H1 (cell line): ENCODE results near the gene ALS2CL. TPM values are rescaled to one million over a fixed set of nuclear protein-coding genes. Genes with fewer than 3 reads are reported as not detected.

ENCODE experiments used
- CTCF ChIA-PET: fragments of 300-600 bp; sonication (Branson Sonifier 250); formaldehyde crosslinking; loops from one replicate; lab custom pipeline; 2021; ENCODE audit not compliant: partially characterized antibody; lab: Charles Lee
- POLR2A ChIA-PET: fragments of 300-600 bp; sonication (Branson Sonifier 250); formaldehyde crosslinking; loops from one replicate; lab custom pipeline; 2021; ENCODE audit warnings: inconsistent platforms; ENCODE audit not compliant: partially characterized antibody; lab: Charles Lee
- DNase-seq, 2 experiments: peaks; one replicate each; pipeline versions ENCODE4 v3.0.0 to v3.0.0-alpha.2; 2010 to 2022; ENCODE audit warnings: low spot score in 2 of 2, low read depth in 1 of 2, mixed read lengths in 1 of 2
- FAIRE-seq: peaks from 2 replicates; lab custom pipeline; 2011; peaks lifted over from hg19 to GRCh38; lab: Jason Lieb, UNC
- H2AFZ ChIP-seq: 2 replicates; pipeline ENCODE4 v1.8.1; 2012; ENCODE audit warnings: low read length, inconsistent platforms
- H2AK5ac ChIP-seq: 2 replicates; pipeline ENCODE4 v1.6.1; 2013; ENCODE audit warnings: low read depth, low read length
- H2BK120ac ChIP-seq: replicated peaks from 2 replicates; pipeline ENCODE3; 2013; ENCODE audit warnings: low read depth, low read length, inconsistent platforms
- H2BK12ac ChIP-seq: 2 replicates; pipeline ENCODE4 v1.6.1; 2013; ENCODE audit warnings: low read depth, low read length
- H2BK15ac ChIP-seq: 2 replicates; pipeline ENCODE4 v1.6.1; 2013; ENCODE audit warnings: low read length
- H2BK20ac ChIP-seq: 2 replicates; pipeline ENCODE4 v1.6.1; 2013; ENCODE audit warnings: low read length
- H2BK5ac ChIP-seq: 2 replicates; pipeline ENCODE4 v1.6.1; 2013; ENCODE audit warnings: low read depth, low read length
- H3K14ac ChIP-seq: 2 replicates; pipeline ENCODE4 v1.6.1; 2013; ENCODE audit warnings: inconsistent platforms; ENCODE audit not compliant: insufficient read length
- H3K18ac ChIP-seq: 2 replicates; pipeline ENCODE4 v1.6.1; 2013; ENCODE audit warnings: low read length; ENCODE audit errors: extremely low read depth
- H3K23ac ChIP-seq: 2 replicates; pipeline ENCODE4 v1.6.1; 2013; ENCODE audit warnings: inconsistent platforms; ENCODE audit not compliant: insufficient read length
- H3K23me2 ChIP-seq: 2 replicates; pipeline ENCODE4 v1.6.1; 2013; ENCODE audit warnings: low read depth, low read length
- H3K27ac ChIP-seq: 2 replicates; pipeline ENCODE4 v1.6.1; 2011; ENCODE audit warnings: low read depth, low read length, inconsistent platforms
- H3K27me3 ChIP-seq, 4 experiments: replicated peaks in 1 of 4; 1 replicate in 1 of 4; 2 replicates in 3 of 4; pipeline versions ENCODE4 v1.6.1 to v1.8.1; 2011 to 2013; ENCODE audit warnings: low read length in 3 of 4, mild to moderate bottlenecking in 3 of 4, inconsistent platforms in 2 of 4, mixed read lengths in 2 of 4, moderate library complexity in 1 of 4; ENCODE audit not compliant: control insufficient read depth in 3 of 4, insufficient read depth in 3 of 4; ENCODE audit errors: extremely low read depth in 1 of 4
- H3K36me3 ChIP-seq, 4 experiments: 2 replicates each; pipeline versions ENCODE4 v1.6.1 to v1.8.1; 2011 to 2013; ENCODE audit warnings: mild to moderate bottlenecking in 4 of 4, low read length in 3 of 4, moderate library complexity in 2 of 4, control low read depth in 1 of 4, inconsistent platforms in 1 of 4; ENCODE audit not compliant: insufficient read depth in 4 of 4, control insufficient read depth in 2 of 4
- H3K4ac ChIP-seq: replicated peaks from 2 replicates; pipeline ENCODE3; 2013; ENCODE audit warnings: low read length, low read depth, mixed read lengths, inconsistent platforms; ENCODE audit not compliant: insufficient read length
- H3K4me1 ChIP-seq, 4 experiments: replicated peaks in 1 of 4; 1 replicate in 1 of 4; 2 replicates in 3 of 4; pipeline versions ENCODE4 v1.6.1 to v1.8.1; 2011 to 2013; ENCODE audit warnings: low read length in 3 of 4, inconsistent platforms in 2 of 4, mixed read lengths in 1 of 4; ENCODE audit not compliant: insufficient read depth in 4 of 4, control insufficient read depth in 3 of 4
- H3K4me2 ChIP-seq, 2 experiments: 2 replicates each; pipeline versions ENCODE4 v1.6.1 to v1.8.1; 2011 to 2013; ENCODE audit warnings: low read depth in 2 of 2, low read length in 2 of 2, control low read depth in 1 of 2, inconsistent platforms in 1 of 2, mild to moderate bottlenecking in 1 of 2; ENCODE audit not compliant: insufficient read depth in 1 of 2
- H3K4me3 ChIP-seq, 4 experiments: fragments of 200-600, 300-600 bp in 1 of 4; sonication (generic), shearing (Covaris generic), sonication (Bioruptor Twin) in 1 of 4; 2 replicates each; pipeline versions ENCODE4 v1.5.1 to v1.8.1; 2011 to 2016; ENCODE audit warnings: low read length in 4 of 4, low read depth in 3 of 4, control low read depth in 2 of 4, inconsistent platforms in 2 of 4, mild to moderate bottlenecking in 2 of 4, mixed read lengths in 1 of 4, moderate library complexity in 1 of 4; ENCODE audit not compliant: insufficient read depth in 2 of 4; ENCODE audit errors: extremely low read depth in 1 of 4
- H3K56ac ChIP-seq: replicated peaks from 2 replicates; pipeline ENCODE3; 2013; ENCODE audit warnings: low read depth, mild to moderate bottlenecking, mixed read lengths, low read length, inconsistent platforms; ENCODE audit not compliant: insufficient read length
- H3K79me1 ChIP-seq: 2 replicates; pipeline ENCODE4 v1.6.1; 2013; ENCODE audit warnings: low read depth, low read length, control low read depth
- H3K79me2 ChIP-seq, 2 experiments: 2 replicates each; pipeline versions ENCODE4 v1.6.1 to v1.8.1; 2012 to 2013; ENCODE audit warnings: low read length in 2 of 2, mild to moderate bottlenecking in 2 of 2, inconsistent platforms in 1 of 2; ENCODE audit not compliant: insufficient read depth in 2 of 2, control insufficient read depth in 1 of 2
- H3K9ac ChIP-seq, 4 experiments: replicated peaks in 1 of 4; 1 replicate in 1 of 4; 2 replicates in 3 of 4; pipeline versions ENCODE4 v1.6.1 to v1.8.1; 2011 to 2013; ENCODE audit warnings: low read depth in 3 of 4, low read length in 3 of 4, control low read depth in 2 of 4, mild to moderate bottlenecking in 2 of 4, moderate library complexity in 2 of 4, inconsistent platforms in 1 of 4; ENCODE audit errors: extremely low read depth in 1 of 4
- H3K9me3 ChIP-seq, 2 experiments: 2 replicates each; pipeline versions ENCODE4 v1.6.1 to v1.8.1; 2012 to 2013; ENCODE audit warnings: mild to moderate bottlenecking in 2 of 2, moderate library complexity in 2 of 2, control low read depth in 1 of 2, inconsistent platforms in 1 of 2, low read depth in 1 of 2, low read length in 1 of 2, mixed read lengths in 1 of 2; ENCODE audit not compliant: insufficient read depth in 2 of 2
- H4K20me1 ChIP-seq, 2 experiments: replicated peaks in 1 of 2; 2 replicates each; pipeline versions ENCODE3 to v1.8.1; 2011 to 2013; ENCODE audit warnings: inconsistent platforms in 2 of 2, low read length in 2 of 2, mild to moderate bottlenecking in 1 of 2; ENCODE audit not compliant: insufficient read depth in 2 of 2, control insufficient read depth in 1 of 2
- H4K5ac ChIP-seq: 2 replicates; pipeline ENCODE4 v1.6.1; 2013; ENCODE audit warnings: low read length, low read depth, mixed read lengths, inconsistent platforms; ENCODE audit not compliant: insufficient read length
- H4K8ac ChIP-seq: 2 replicates; pipeline ENCODE4 v1.8.0; 2013; ENCODE audit warnings: mild to moderate bottlenecking, moderate library complexity, low read length, inconsistent platforms; ENCODE audit not compliant: insufficient read depth; ENCODE audit errors: extremely low read depth
- H4K91ac ChIP-seq: replicated peaks from 2 replicates; pipeline ENCODE3; 2013; ENCODE audit warnings: low read length, mixed read lengths, inconsistent platforms; ENCODE audit not compliant: insufficient read length
- ASH2L ChIP-seq: fragments of 200-600, 300-600 bp; sonication (generic); IDR thresholded peaks from one replicate; pipeline ENCODE4 v1.7.1; 2017; ENCODE audit warnings: low read length
- ATF2 ChIP-seq: IDR thresholded peaks from 2 replicates; pipeline ENCODE4 v1.6.1; 2012; ENCODE audit warnings: low read length, inconsistent platforms
- CHD1 ChIP-seq: IDR thresholded peaks from 2 replicates; pipeline ENCODE4 v1.6.1; 2012; ENCODE audit warnings: low read depth, low read length, improper control_type of control experiment
- CTCF ChIP-seq, 3 experiments: IDR thresholded peaks; 1 replicate in 2 of 3; 2 replicates in 1 of 3; pipeline versions ENCODE4 v1.5.1 to v1.6.1; 2011; ENCODE audit warnings: low read length in 3 of 3, mild to moderate bottlenecking in 3 of 3, inconsistent platforms in 2 of 3, low read depth in 1 of 3, moderate library complexity in 1 of 3; ENCODE audit not compliant: insufficient read depth in 1 of 3; ENCODE audit errors: control extremely low read depth in 1 of 3
- GTF2F1 ChIP-seq: IDR thresholded peaks from 2 replicates; pipeline ENCODE4 v1.6.1; 2012; ENCODE audit warnings: low read depth, low read length, improper control_type of control experiment, borderline replicate concordance
- RAD21 ChIP-seq, 2 experiments: IDR thresholded peaks in 1 of 2; conservative IDR thresholded peaks in 1 of 2; 2 replicates each; pipeline ENCODE4 v1.6.1; 2011; ENCODE audit warnings: low read depth in 2 of 2, low read length in 2 of 2, improper control_type of control experiment in 1 of 2, inconsistent platforms in 1 of 2, mild to moderate bottlenecking in 1 of 2, moderate library complexity in 1 of 2
- SIRT6 ChIP-seq: IDR thresholded peaks from one replicate; pipeline ENCODE4 v1.7.1; 2012; ENCODE audit warnings: low read length, inconsistent platforms
- YY1 ChIP-seq: IDR thresholded peaks from 2 replicates; pipeline ENCODE4 v1.6.1; 2011; ENCODE audit warnings: low read depth, mild to moderate bottlenecking, low read length
- WGBS, 2 experiments: shearing (Covaris generic) in 1 of 2; methylation state at CpG; one replicate each; pipeline versions ENCODE4 v1.1.6 to v1.1.7; 2013 to 2015; ENCODE audit warnings: low lambda C conversion rate in 2 of 2, mixed read lengths in 2 of 2, inconsistent platforms in 1 of 2, low coverage in 1 of 2, missing lambda C conversion rate in 1 of 2; ENCODE audit not compliant: insufficient replicate concordance in 2 of 2, insufficient coverage in 1 of 2, insufficient read length in 1 of 2; ENCODE audit errors: extremely low coverage in 1 of 2, missing lambda C conversion rate in 1 of 2; 5-methylcytosine and 5-hydroxymethylcytosine counted together
- polyA plus RNA-seq, 7 experiments: library from polyadenylated mRNA; depleted of rRNA in 3 of 7; stranded (reverse) in 5 of 7; unstranded in 2 of 7; fragments of >200 nt in 5 of 7; fragments of 200-250 nt in 2 of 7; gene quantifications; 1 replicate in 5 of 7; 2 replicates in 1 of 7; 4 replicates in 1 of 7; pipeline versions ENCODE4 v1.2.1 to v1.2.3, GENCODE V29; 2011 to 2013; ENCODE audit warnings: missing spikeins in 2 of 7, mixed read lengths in 2 of 7
- total RNA-seq: library from RNA; stranded (reverse); fragmentation: NEBNext Ultra II Directional; extraction: Animal tissue kit (Norgen Biotek cat#: 25700); gene quantifications from 2 replicates; pipeline ENCODE4 v1.2.1, GENCODE V29; 2021

Gene ALS2CL
- total and polyA plus RNA-seq, 2 of the 8 experiments (the other 6 are each of a cell fraction or from before 2014, with no cell fraction given), result 4.8 to 5.4 TPM

- WGBS, 2 experiments, result 97% methylated on average over 9 of the region's 9 CpGs; no CpG with 5 or more reads in 1 of the 2 experiments
- Histone ChIP-seq H3K14ac (no peak overlapping the region), H3K79me1 (no peaks in the 10 kb centered on the region), H3K4me3 (no peak overlapping the region), H4K8ac (no peak overlapping the region), H3K56ac (no peak overlapping the region), H3K4ac (no peak overlapping the region), H4K91ac (no peak overlapping the region), H2BK5ac (no peak overlapping the region), H3K79me2 (no peaks in the 10 kb centered on the region), H3K4me2 (no peak overlapping the region), H3K9me3 (no peaks in the 10 kb centered on the region), H2BK120ac (no peak overlapping the region), H3K23me2 (no peaks in the 10 kb centered on the region), H3K9ac (no peak overlapping the region), H3K36me3 (no peaks in the 10 kb centered on the region), H3K27ac (no peak overlapping the region), H2BK20ac (no peak overlapping the region), H2BK15ac (no peak overlapping the region), H4K5ac (no peak overlapping the region), H3K18ac (no peak overlapping the region), H3K27me3 (no peaks in the 10 kb centered on the region), H2BK12ac (no peak overlapping the region), H3K23ac (no peak overlapping the region), H2AFZ (no peak overlapping the region), H2AK5ac (peak overlapping the region; percentile 39; the same call in 1 of the 2 replicates), H3K4me1 (peaks cover 0 to 3% (median 0%) of the 10 kb centered on the region in 4 experiments; a peak in 1 of 7 replicates), H4K20me1 (peaks cover 0 to 2% of the 10 kb centered on the region in 2 experiments)
- ChIA-PET CTCF (interaction anchor here (0.9 to 10.3 kb wide), 9 partner anchors 10 to 199 kb away, joined by 3 to 64 read pairs (median 11); partner anchors contain the start of gene ALS2CL), POLR2A (interaction anchor here (1.2 kb wide), 1 partner anchor 14 kb away, joined by 3 read pairs; no protein-coding TSS in a partner anchor)
- FAIRE-seq (no peak), DNase-seq (no peak)
- no peak for TF ChIP-seq SIRT6
- TF ChIP-seq CHD1, result no peak
- TF ChIP-seq YY1, result no peak
- no peak for TF ChIP-seq ATF2
- peak in 2 of 3 experiments; percentile 19 to 30; a peak in 2 of 4 replicates for TF ChIP-seq CTCF (IDR thresholded peaks at IDR 0.05; ENCODE audit: control extremely low read depth in 1 of 3, insufficient read depth in 1 of 3, low read depth in 1 of 3, low read length in 3 of 3)
- TF ChIP-seq ASH2L, result no peak
- no peak for TF ChIP-seq GTF2F1
- peak; percentile 39 to 40 for TF ChIP-seq RAD21 (IDR thresholded peaks at IDR 0.05 in 1 of 2, conservative IDR thresholded peaks at IDR 0.05 in 1 of 2; ENCODE audit: low read depth in 2 of 2, low read length in 2 of 2)
Observed at GRCh38 chr3:46685446-46685845, 8.0 kb downstream of the ALS2CL start.
